ENCODE results near the gene ZNF69. TPM values are rescaled to one million over a fixed set of nuclear protein-coding genes. Genes with fewer than 3 reads are reported as not detected.
"Not testable (repeated sequence)": the region's sequence is repeated elsewhere in the genome, so short reads cannot be mapped to it uniquely, and the experiment has no call there.

The ZNF69 gene
- total RNA-seq, 1 donor from 2014 or later, result 5.2 TPM

DNA sequence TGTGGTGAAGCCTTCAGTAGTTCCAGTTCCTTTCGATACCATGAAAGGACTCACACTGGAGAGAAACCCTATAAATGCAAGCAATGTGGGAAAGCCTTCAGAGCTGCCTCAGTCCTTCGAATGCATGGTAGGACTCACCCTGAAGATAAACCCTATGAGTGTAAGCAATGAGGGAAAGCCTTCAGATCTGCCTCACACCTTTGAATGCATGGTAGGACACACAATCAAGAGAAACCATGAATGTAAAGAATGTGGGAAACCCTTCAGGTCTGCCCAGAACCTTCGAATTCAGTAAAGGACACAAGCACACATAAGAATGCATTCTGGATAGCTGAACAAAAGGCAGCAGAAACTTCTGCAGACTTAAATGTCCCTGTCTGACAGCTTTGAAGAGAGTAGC lies 18.3 kb downstream of the ZNF69 start:
- H3K36me3 ChIP-seq, result peaks cover 60% of the 10 kb centered on the region
- peaks cover 96% of the 10 kb centered on the region for H3K9me3 ChIP-seq (replicated peaks)
- TF ChIP-seq, protein P1, sequence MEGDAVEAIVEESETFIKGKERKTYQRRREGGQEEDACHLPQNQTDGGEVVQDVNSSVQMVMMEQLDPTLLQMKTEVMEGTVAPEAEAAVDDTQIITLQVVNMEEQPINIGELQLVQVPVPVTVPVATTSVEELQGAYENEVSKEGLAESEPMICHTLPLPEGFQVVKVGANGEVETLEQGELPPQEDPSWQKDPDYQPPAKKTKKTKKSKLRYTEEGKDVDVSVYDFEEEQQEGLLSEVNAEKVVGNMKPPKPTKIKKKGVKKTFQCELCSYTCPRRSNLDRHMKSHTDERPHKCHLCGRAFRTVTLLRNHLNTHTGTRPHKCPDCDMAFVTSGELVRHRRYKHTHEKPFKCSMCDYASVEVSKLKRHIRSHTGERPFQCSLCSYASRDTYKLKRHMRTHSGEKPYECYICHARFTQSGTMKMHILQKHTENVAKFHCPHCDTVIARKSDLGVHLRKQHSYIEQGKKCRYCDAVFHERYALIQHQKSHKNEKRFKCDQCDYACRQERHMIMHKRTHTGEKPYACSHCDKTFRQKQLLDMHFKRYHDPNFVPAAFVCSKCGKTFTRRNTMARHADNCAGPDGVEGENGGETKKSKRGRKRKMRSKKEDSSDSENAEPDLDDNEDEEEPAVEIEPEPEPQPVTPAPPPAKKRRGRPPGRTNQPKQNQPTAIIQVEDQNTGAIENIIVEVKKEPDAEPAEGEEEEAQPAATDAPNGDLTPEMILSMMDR (IDR thresholded peaks at IDR 0.05; ENCODE audit: borderline replicate concordance), result no peak
- intact Hi-C loops (cut with micrococcal nuclease), result no loop called here
- H3K27ac ChIP-seq (replicated peaks), result no peak overlapping the region
- no peaks in the 10 kb centered on the region for H3K4me1 ChIP-seq
- no peak for DNase-seq
- H3K4me3 ChIP-seq, result no peak overlapping the region
- no peaks in the 10 kb centered on the region for H3K27me3 ChIP-seq (ENCODE audit: low read depth)

DNA sequence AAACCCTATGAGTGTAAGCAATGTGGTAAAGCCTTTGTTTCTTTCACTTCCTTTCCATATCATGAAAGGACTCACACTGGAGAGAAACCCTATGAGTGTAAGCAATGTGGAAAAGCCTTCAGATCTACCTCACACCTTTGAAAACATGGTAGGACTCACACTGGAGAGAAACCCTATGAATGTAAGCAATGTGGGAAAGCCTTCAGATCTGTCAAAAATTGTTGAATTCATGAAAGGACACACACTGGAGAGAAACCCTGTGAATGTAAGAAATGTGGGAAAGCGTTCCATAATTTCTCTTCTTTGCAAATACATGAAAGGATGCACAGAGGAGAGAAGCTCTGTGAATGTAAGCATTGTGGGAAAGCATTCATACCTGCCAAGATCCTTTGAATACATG lies 24.4 kb downstream of the ZNF69 start:
- H3K27me3 ChIP-seq (ENCODE audit: low read depth); intact Hi-C loops (cut with micrococcal nuclease); H3K4me3 ChIP-seq; DNase-seq; H3K27ac ChIP-seq (replicated peaks); H3K4me1 ChIP-seq: not testable (repeated sequence)
- Histone ChIP-seq H3K9me3 (replicated peaks) (peaks cover 84% of the 10 kb centered on the region), H3K36me3 (peaks cover 26% of the 10 kb centered on the region)

DNA sequence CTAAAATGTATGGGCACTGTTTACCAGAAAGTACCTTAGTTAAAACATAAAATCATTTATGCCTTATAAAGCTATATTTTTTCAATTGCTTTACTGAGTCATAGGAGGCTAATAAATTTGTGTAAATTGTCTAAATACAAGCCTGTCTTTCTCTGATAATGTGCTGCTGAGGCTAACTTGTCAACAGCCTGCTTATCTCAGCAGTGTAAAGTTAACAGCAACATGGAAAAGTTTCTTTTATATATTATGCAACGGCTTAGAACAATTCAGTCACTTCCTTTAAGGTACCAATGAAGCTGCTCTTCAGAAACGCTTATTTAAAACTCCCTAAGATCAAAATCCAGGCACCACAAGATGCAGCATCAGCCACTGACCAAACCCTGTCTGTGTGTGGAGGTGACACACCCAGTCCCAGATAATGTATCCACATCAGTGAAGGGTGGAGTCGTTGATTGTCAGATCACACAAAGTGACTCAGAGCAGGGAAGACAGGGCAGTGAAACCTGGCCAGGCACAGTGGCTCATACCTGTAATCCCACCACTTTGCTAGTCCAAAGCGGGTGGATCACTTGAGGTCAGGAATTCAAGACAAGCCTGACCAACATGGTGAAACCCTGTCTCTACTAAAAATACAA lies 27.0 kb downstream of the ZNF69 start:
- H3K4me3 ChIP-seq; intact Hi-C loops (cut with micrococcal nuclease); H3K4me1 ChIP-seq; H3K27ac ChIP-seq (replicated peaks); H3K27me3 ChIP-seq (ENCODE audit: low read depth); DNase-seq: not testable (repeated sequence)
- peaks cover 58% of the 10 kb centered on the region for H3K9me3 ChIP-seq (replicated peaks)
- peaks cover 25% of the 10 kb centered on the region for H3K36me3 ChIP-seq

DNA sequence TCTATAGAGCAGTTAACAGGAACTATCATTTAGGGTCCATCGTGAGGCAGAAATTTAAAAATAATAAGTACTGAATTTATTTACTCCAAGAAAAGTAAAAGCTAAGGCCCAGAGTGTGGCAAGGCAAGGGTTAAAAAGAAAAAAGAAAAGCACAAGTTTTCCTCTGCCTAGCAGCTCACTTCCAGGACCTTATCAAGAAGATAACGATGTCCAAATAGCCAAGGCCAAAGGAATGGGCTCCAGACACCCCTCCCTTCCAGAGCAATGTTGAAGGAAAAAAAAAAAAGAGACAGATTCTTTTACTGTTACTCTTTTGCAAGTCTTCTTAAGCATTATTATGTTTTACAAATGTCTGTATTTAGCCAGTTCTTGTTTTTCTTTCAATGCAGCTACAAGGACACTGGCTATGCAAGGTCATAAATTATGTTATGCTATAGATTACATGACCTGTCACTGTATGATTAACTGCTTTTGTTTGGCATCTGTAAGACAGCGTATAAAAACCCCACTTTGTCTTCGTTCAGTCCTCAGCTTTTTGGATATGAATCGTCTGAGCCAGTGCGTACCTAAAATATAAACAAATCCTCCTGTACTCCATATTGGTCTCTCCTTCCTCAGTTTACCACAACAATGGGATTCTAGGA lies 34.4 kb downstream of the ZNF69 start:
- H3K9me3 ChIP-seq (replicated peaks), result no peaks in the 10 kb centered on the region
- intact Hi-C loops (cut with micrococcal nuclease), result loop anchor here (10.0 kb wide), 1 partner anchor 63 kb away; no protein-coding TSS in a partner anchor

DNA sequence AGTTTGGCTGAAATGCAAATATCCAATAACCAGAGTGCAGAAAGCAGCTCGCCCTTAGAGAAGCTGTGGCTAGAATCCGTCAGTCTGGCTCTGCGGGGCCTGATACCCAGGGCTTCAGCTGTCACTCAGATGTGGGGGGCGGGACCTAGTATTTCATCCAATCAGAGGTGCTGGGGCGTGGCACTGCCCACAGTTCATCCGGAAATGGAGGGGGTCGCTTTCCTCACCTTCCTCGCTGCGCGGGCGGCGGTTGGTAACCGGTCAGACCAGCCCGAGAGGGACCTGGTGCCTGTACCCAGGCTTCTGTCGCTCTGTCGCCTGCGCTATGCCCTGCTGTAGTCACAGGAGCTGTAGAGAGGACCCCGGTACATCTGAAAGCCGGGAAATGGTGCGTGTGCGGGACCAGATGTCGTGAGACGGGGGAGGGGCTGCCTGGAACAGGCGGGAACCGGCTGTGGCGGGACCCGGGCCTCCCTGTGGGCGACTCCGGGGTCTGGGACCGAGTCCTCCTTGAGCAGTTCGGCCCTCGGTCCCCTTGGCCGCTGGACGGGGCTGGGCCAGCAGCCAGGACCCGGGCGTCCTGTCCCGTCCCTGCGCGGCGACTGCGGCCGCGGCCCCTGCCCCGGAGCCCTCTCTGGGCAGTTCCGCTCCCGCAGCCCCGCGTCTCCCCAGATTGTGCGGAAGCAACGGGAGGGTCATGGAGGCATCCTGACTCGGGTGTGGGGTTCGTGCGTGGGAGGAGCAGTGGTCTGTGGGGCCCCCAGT lies 37.5 kb downstream of the ZNF69 start, which contains the start of gene ZNF700:
Gene ZNF700 (plus strand): TSS at position 222 of the 765 bp plus-strand sequence. CDS start 104 bp downstream, at position 326.
- H3K4me1 ChIP-seq, result peaks cover 36% of the 10 kb centered on the region
- no peaks in the 10 kb centered on the region for H3K27me3 ChIP-seq (ENCODE audit: low read depth)
- TF ChIP-seq, protein P1 (IDR thresholded peaks at IDR 0.05; ENCODE audit: borderline replicate concordance), result no peak

More for the DNA sequence above, 34.4 kb downstream of the ZNF69 start:
- Histone ChIP-seq H3K27ac (replicated peaks) (no peak overlapping the region), H3K4me1 (peaks cover 36% of the 10 kb centered on the region), H3K36me3 (no peaks in the 10 kb centered on the region), H3K27me3 (ENCODE audit: low read depth) (no peaks in the 10 kb centered on the region), H3K4me3 (no peak overlapping the region)
- no peak for DNase-seq
- TF ChIP-seq, protein P1 (IDR thresholded peaks at IDR 0.05; ENCODE audit: borderline replicate concordance), result no peak

DNA sequence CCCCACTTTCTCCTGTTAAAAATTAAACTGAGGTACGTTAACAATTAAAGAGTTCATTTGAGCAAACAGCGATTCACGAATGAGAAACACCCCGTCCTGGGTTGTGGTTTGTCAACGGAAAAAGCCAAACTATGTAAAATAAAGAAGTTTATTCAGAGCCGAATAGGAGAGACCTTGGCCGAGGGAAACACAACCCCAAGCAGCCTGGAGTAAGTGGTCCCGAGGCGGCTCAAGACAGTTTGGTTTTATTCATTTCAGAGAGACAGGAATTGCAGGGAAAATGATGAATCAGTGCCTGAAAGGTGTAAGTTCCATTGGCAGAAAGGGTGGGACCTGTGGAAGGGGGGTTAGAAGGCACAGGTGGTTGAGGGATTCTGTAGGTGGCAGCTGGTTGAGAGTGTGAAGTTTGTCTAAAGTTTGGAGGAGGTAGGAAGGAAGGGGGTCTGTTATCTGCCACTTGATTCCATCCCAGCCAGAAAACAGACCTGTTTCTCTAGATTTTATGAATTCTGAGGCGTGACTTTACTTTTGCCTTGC lies 38.1 kb downstream of the ZNF69 start:
- not testable (repeated sequence) for DNase-seq
- intact Hi-C loops (cut with micrococcal nuclease), result loop anchor here (10.0 kb wide), 1 partner anchor 59 kb away; no protein-coding TSS in a partner anchor

More for the DNA sequence above, 37.5 kb downstream of the ZNF69 start, which contains the start of gene ZNF700:
- peaks cover 3% of the 10 kb centered on the region for H3K36me3 ChIP-seq
- peak within 1 kb of the TSS; percentile 93 for H3K27ac ChIP-seq (replicated peaks)
- peak within 1 kb of the TSS; percentile 84 for H3K4me3 ChIP-seq
- intact Hi-C loops (cut with micrococcal nuclease), result loop anchor here (10.0 kb wide), 1 partner anchor 60 kb away; no protein-coding TSS in a partner anchor
- no peaks in the 10 kb centered on the region for H3K9me3 ChIP-seq (replicated peaks)
- peak; percentile 95 for DNase-seq

More for the DNA sequence above, 38.1 kb downstream of the ZNF69 start:
- H3K9me3 ChIP-seq (replicated peaks); H3K27me3 ChIP-seq (ENCODE audit: low read depth); H3K36me3 ChIP-seq: not testable (repeated sequence)
- peak overlapping the region; percentile 93 for H3K27ac ChIP-seq (replicated peaks)
- H3K4me1 ChIP-seq, result peaks cover 36% of the 10 kb centered on the region
- peak overlapping the region; percentile 84 for H3K4me3 ChIP-seq

Data from left ventricle myocardium inferior (tissue), 1 donor.